Measurements from ENCODE around the gene GFRA1.

The GFRA1 gene

GRCh38 chr10:116027355-116027754 is 245.7 kb downstream of the GFRA1 start:
- DNase-seq (ENCODE audit: low read depth), result no peak

GRCh38 chr10:116026725-116027124 is 246.3 kb downstream of the GFRA1 start:
- DNase-seq (ENCODE audit: low read depth), result no peak

- no peak for DNase-seq (ENCODE audit: low read depth)
These were observed 246.7 kb downstream of the GFRA1 start for GRCh38 chr10:116026315-116026714.

GRCh38 chr10:116024271-116024878 is 248.6 kb downstream of the GFRA1 start:
- no peak for DNase-seq (ENCODE audit: low read depth)

GRCh38 chr10:116017405-116017804 is 255.6 kb downstream of the GFRA1 start:
- DNase-seq (ENCODE audit: low read depth), result no peak

GRCh38 chr10:116015583-116016333 is 257.2 kb downstream of the GFRA1 start:
- DNase-seq (ENCODE audit: low read depth), result no peak

- DNase-seq (ENCODE audit: low read depth), result no peak
These were observed 258.0 kb downstream of the GFRA1 start for GRCh38 chr10:116014871-116015582.

- no peak for DNase-seq (ENCODE audit: low read depth)
These were observed 258.7 kb downstream of the GFRA1 start for GRCh38 chr10:116014326-116014725.

- no peak for DNase-seq (ENCODE audit: low read depth)
These were observed 261.1 kb downstream of the GFRA1 start for GRCh38 chr10:116011929-116012328.

GRCh38 chr10:116007256-116007891 is 265.6 kb downstream of the GFRA1 start:
- DNase-seq (ENCODE audit: low read depth), result no peak

Data from activated T-cell treated with anti-CD3 and anti-CD28 coated beads for 24 hours (primary cell).